CD4-positive, alpha-beta T cell treated with Interleukin-15 for 4 hours (primary cell): ENCODE results near the gene RRN3.
"Not testable (repeated sequence)": the region's sequence is repeated elsewhere in the genome, so short reads cannot be mapped to it uniquely, and the experiment has no call there.

Experiments used
- DNase-seq: peaks from one replicate; pipeline ENCODE4 v3.0.0-alpha.2; 2020; ENCODE audit warnings: low spot score

Gene RRN3

GRCh38 chr16:15028801-15029698 lies 65.0 kb downstream of the RRN3 start:
- not testable (repeated sequence) for DNase-seq

- not testable (repeated sequence) for DNase-seq
Observed at GRCh38 chr16:15028345-15028715, 65.7 kb downstream of the RRN3 start.

GRCh38 chr16:15027503-15028344 lies 66.3 kb downstream of the RRN3 start:
- DNase-seq, result not testable (repeated sequence)

- not testable (repeated sequence) for DNase-seq
Observed at GRCh38 chr16:15027051-15027450, 67.0 kb downstream of the RRN3 start.

GRCh38 chr16:15025234-15025951 lies 68.7 kb downstream of the RRN3 start:
- not testable (repeated sequence) for DNase-seq

GRCh38 chr16:15024858-15025199 lies 69.2 kb downstream of the RRN3 start:
- not testable (repeated sequence) for DNase-seq

- DNase-seq, result not testable (repeated sequence)
Observed at GRCh38 chr16:15023381-15024077, 70.5 kb downstream of the RRN3 start.

GRCh38 chr16:15022194-15022593 lies 71.9 kb downstream of the RRN3 start:
- DNase-seq, result peak; percentile 66

- not testable (repeated sequence) for DNase-seq
Observed at GRCh38 chr16:15021429-15021828, 72.6 kb downstream of the RRN3 start.

- DNase-seq, result not testable (repeated sequence)
Observed at GRCh38 chr16:15016951-15017580, 77.0 kb downstream of the RRN3 start.

- not testable (repeated sequence) for DNase-seq
Observed at GRCh38 chr16:15016354-15016753, 77.7 kb downstream of the RRN3 start.

GRCh38 chr16:15015671-15016070 lies 78.4 kb downstream of the RRN3 start:
- not testable (repeated sequence) for DNase-seq

- not testable (repeated sequence) for DNase-seq
Observed at GRCh38 chr16:15012941-15013340, 81.1 kb downstream of the RRN3 start.
